ENCODE measurements around the gene PKN2.

DNA sequence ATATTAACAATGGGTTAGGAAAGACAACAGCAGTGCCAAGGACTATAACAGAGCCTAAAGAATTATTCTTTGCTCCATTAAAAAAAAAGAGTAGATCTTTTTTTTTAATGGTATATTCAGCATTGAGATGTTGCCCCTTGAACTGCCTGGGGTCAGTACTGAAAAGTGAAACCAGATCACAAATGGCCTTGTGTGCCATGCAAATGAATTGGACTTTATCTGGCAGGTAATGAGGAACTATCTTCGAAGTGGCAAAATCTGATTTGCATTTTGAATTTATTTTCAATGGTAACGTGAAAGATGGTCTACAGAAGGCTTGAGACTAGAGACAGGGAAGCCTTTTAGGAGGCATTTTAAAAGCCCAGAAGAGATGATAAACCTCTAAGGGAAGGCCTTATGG lies 21.4 kb upstream of the PKN2 start:
- TF ChIP-seq, protein P1, sequence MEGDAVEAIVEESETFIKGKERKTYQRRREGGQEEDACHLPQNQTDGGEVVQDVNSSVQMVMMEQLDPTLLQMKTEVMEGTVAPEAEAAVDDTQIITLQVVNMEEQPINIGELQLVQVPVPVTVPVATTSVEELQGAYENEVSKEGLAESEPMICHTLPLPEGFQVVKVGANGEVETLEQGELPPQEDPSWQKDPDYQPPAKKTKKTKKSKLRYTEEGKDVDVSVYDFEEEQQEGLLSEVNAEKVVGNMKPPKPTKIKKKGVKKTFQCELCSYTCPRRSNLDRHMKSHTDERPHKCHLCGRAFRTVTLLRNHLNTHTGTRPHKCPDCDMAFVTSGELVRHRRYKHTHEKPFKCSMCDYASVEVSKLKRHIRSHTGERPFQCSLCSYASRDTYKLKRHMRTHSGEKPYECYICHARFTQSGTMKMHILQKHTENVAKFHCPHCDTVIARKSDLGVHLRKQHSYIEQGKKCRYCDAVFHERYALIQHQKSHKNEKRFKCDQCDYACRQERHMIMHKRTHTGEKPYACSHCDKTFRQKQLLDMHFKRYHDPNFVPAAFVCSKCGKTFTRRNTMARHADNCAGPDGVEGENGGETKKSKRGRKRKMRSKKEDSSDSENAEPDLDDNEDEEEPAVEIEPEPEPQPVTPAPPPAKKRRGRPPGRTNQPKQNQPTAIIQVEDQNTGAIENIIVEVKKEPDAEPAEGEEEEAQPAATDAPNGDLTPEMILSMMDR (IDR thresholded peaks at IDR 0.05; ENCODE audit: borderline replicate concordance, extremely low read depth, low read length, poor library complexity, severe bottlenecking), result no peak
- no peak for TF ChIP-seq EZH2 (IDR thresholded peaks at IDR 0.05; ENCODE audit: borderline replicate concordance, low read depth, low read length, severe bottlenecking)

All from DND-41 (cell line).